GM19372 (cell line): ENCODE data around the gene MDM4.
"Not testable (repeated sequence)": the region's sequence is repeated elsewhere in the genome, so short reads cannot be mapped to it uniquely, and the experiment has no call there.

Source experiments
- ATAC-seq: cut with Tn5 transposase; IDR thresholded peaks from one replicate; pipeline ENCODE4 v1.9.1; 2021; ENCODE audit warnings: mild to moderate bottlenecking, low read depth, moderate library complexity; ENCODE audit not compliant: unreplicated experiment

Gene MDM4

GRCh38 chr1:204516180-204516879, at the start of gene MDM4:
Gene MDM4, plus strand, starts transcription at chr1:204516406. Its CDS starts 9,113 bp downstream, at chr1:204525519.
- peak; percentile 63 for ATAC-seq

GRCh38 chr1:204466416-204467405, 49.5 kb upstream of the MDM4 start:
- peak; percentile 8 for ATAC-seq

GRCh38 chr1:204468206-204468605, 48.0 kb upstream of the MDM4 start:
- ATAC-seq: no peak

- no peak for ATAC-seq
Measured at GRCh38 chr1:204468766-204469302, 47.4 kb upstream of the MDM4 start.

- ATAC-seq: no peak
Measured at GRCh38 chr1:204469304-204469703, 46.9 kb upstream of the MDM4 start.

GRCh38 chr1:204471687-204472086, 44.5 kb upstream of the MDM4 start:
- no peak for ATAC-seq

GRCh38 chr1:204472660-204473059, 43.5 kb upstream of the MDM4 start:
- no peak for ATAC-seq

- no peak for ATAC-seq
Measured at GRCh38 chr1:204473400-204473965, 42.7 kb upstream of the MDM4 start.

GRCh38 chr1:204475656-204476432, 40.4 kb upstream of the MDM4 start:
- ATAC-seq: no peak

- ATAC-seq: no peak
Measured at GRCh38 chr1:204476563-204476962, 39.6 kb upstream of the MDM4 start.

GRCh38 chr1:204477036-204477740, 39.0 kb upstream of the MDM4 start:
- ATAC-seq: no peak

GRCh38 chr1:204478172-204478899, 37.9 kb upstream of the MDM4 start:
- no peak for ATAC-seq

- ATAC-seq: no peak
Measured at GRCh38 chr1:204478921-204479320, 37.3 kb upstream of the MDM4 start.

- no peak for ATAC-seq
Measured at GRCh38 chr1:204479387-204480136, 36.6 kb upstream of the MDM4 start.

GRCh38 chr1:204480515-204480914, 35.7 kb upstream of the MDM4 start:
- ATAC-seq: peak; percentile 62

- ATAC-seq: no peak
Measured at GRCh38 chr1:204483791-204484190, 32.4 kb upstream of the MDM4 start.

- ATAC-seq: not testable (repeated sequence)
Measured at GRCh38 chr1:204486513-204487255, 29.5 kb upstream of the MDM4 start.

GRCh38 chr1:204487256-204487615, 29.0 kb upstream of the MDM4 start:
- ATAC-seq: no peak
